Measurements from ENCODE around the gene C1QL2.

The C1QL2 gene

DNA sequence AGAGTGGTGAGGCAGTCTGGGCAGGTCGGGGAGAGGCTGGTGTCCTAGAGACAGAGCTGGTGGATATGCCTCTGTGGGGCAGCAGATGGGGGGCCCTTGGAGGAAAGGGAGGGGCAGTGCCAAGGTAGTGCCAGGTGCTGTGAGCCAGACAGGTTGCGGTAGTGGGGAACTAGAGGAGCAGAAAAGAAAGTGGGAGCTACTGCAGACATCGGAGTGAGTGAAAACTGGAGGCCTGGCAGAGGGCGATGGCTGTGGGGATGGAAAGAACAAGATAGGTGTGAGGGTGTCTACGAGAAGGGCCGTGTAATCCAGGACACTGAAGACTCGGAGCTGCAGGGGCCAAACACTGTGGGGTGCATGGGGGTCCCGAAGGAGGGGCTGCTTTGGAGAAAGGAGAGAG is 21.7 kb downstream of the C1QL2 start:
- H3K27ac ChIP-seq: no peak overlapping the region
- TF ChIP-seq, protein P1, sequence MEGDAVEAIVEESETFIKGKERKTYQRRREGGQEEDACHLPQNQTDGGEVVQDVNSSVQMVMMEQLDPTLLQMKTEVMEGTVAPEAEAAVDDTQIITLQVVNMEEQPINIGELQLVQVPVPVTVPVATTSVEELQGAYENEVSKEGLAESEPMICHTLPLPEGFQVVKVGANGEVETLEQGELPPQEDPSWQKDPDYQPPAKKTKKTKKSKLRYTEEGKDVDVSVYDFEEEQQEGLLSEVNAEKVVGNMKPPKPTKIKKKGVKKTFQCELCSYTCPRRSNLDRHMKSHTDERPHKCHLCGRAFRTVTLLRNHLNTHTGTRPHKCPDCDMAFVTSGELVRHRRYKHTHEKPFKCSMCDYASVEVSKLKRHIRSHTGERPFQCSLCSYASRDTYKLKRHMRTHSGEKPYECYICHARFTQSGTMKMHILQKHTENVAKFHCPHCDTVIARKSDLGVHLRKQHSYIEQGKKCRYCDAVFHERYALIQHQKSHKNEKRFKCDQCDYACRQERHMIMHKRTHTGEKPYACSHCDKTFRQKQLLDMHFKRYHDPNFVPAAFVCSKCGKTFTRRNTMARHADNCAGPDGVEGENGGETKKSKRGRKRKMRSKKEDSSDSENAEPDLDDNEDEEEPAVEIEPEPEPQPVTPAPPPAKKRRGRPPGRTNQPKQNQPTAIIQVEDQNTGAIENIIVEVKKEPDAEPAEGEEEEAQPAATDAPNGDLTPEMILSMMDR (conservative IDR thresholded peaks at IDR 0.05): no peak

GRCh38 chr2:119136093-119136492 is 22.5 kb downstream of the C1QL2 start:
- TF ChIP-seq, protein P1 (conservative IDR thresholded peaks at IDR 0.05): no peak
- no peak overlapping the region for H3K27ac ChIP-seq

- no peak overlapping the region for H3K27ac ChIP-seq
- TF ChIP-seq, protein P1 (conservative IDR thresholded peaks at IDR 0.05): no peak
Measured at GRCh38 chr2:119134775-119135174, 23.8 kb downstream of the C1QL2 start.

GRCh38 chr2:119126650-119127049 is 31.9 kb downstream of the C1QL2 start:
- TF ChIP-seq, protein P1 (conservative IDR thresholded peaks at IDR 0.05): no peak; the same call in 1 of the 2 replicates
- H3K27ac ChIP-seq: no peak overlapping the region

- no peak overlapping the region for H3K27ac ChIP-seq
- TF ChIP-seq, protein P1 (conservative IDR thresholded peaks at IDR 0.05): no peak
Measured at GRCh38 chr2:119123389-119123788, 35.2 kb downstream of the C1QL2 start.

- TF ChIP-seq, protein P1 (conservative IDR thresholded peaks at IDR 0.05): no peak
- H3K27ac ChIP-seq: no peak overlapping the region
Measured at GRCh38 chr2:119122663-119123062, 35.9 kb downstream of the C1QL2 start.

- no peak overlapping the region for H3K27ac ChIP-seq
- TF ChIP-seq, protein P1 (conservative IDR thresholded peaks at IDR 0.05): no peak
Measured at GRCh38 chr2:119119999-119120756, 38.4 kb downstream of the C1QL2 start.

All from VCaP (cell line).